Right renal pelvis (tissue), 4 donors: ENCODE data around the gene PARD3. TPM values are rescaled to one million over a fixed set of nuclear protein-coding genes. Genes with fewer than 3 reads are reported as not detected.
"Not testable (repeated sequence)": the region's sequence is repeated elsewhere in the genome, so short reads cannot be mapped to it uniquely, and the experiment has no call there.

Source experiments
- DNase-seq, 4 donors: peaks; one replicate each; pipeline ENCODE4 v3.0.0-alpha.2; 2013; ENCODE audit warnings: low read depth in 4 of 4, low spot score in 3 of 4, missing footprints in 1 of 4
- polyA plus RNA-seq, 4 donors: library from polyadenylated mRNA; unstranded; fragments of 120-200 nt; gene quantifications; one replicate each; pipeline ENCODE4 v1.2.1, GENCODE V29; 2013; ENCODE audit not compliant: insufficient read length in 4 of 4

PARD3 gene
- polyA plus RNA-seq, 4 donors: 62.1 to 76.2 (median 71.3) TPM

DNA sequence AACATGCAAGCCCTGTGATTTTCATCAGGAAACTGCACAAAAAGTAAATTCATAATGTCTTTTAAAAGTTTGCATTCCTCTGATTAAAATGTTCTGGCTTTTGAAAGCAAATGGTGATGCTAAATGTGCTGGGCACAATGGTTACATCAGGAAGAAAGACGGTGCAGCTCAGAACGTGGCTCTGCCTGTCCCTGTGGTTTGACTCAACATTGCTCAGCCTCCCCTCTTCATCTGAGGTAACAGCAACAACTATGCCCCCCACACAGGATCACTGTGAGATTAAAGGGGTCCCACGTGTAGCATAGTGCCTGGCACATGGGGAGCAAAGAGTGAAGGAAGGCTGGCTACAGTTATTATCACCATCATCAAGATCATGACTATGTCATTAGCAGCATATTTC, 44.0 kb downstream of the PARD3 start:
- DNase-seq: no peak

DNA sequence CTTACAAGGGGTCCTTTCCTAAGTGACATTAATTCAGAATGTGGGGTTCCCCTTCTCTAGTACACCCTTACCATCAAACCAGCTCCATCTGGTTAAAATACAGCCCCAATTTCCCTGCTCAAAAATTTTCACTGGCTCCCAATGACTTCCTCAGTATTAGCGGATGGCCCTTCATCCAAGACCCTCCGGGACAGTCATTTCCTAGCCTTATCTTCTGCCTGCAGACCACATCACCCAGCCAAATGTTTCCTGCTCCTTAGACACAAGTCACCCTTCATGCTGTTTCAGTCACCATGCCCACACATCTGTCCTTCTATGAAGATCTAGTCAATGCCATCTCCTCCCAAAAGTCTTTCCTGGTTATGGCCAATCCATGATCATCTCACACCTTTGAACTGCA, 45.2 kb downstream of the PARD3 start:
- DNase-seq: no peak

DNA sequence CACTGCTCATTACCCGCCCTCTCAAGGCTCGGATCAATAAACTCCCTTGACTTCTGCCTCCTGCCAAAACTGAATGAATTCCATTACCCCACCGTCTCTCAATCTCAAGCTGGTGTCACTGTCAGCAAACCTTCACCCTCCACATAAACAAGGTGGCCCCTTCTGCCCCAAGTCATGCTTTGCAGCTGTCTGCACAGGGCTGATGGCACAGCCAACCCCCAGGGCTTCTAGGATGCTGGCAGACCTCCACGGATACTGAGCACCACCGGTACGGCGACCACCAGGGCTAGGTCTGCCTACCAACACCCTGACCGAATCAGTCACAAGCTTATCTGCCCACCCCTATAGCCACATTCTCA, 46.1 kb downstream of the PARD3 start:
- DNase-seq: no peak

DNA sequence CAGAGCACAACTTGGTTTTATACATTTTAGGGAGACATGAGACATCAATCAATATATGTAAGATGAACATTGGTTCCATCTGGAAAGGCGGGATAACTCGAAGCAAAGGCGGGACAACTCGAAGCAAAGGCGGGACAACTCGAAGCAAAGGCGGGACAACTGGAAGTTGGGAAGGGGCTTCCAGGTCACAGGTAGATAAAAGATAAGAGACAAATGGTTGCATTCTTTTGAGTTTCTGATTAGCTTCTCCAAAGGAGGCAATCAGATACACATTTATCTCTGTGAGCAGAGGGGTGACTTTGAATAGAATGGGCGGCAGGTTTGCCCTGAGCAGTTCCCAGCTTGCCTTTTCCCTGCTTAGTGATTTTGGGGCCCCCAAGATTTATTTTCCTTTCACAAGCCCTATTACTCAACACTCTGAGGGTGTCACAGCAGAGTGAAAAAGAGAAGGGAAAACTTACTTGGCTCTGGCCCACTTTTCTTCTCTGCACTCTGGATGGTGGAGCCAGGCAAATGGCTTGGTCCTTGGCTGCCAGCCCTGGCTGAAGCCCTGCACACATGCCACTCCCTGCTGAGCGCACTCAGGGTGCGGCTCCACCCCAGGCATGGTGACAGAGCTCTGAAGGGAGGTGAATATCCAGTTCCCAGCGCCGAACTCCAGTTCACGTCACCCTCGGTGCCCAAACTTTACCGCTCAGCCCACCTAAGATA, 46.7 kb downstream of the PARD3 start:
- no peak for DNase-seq

DNA sequence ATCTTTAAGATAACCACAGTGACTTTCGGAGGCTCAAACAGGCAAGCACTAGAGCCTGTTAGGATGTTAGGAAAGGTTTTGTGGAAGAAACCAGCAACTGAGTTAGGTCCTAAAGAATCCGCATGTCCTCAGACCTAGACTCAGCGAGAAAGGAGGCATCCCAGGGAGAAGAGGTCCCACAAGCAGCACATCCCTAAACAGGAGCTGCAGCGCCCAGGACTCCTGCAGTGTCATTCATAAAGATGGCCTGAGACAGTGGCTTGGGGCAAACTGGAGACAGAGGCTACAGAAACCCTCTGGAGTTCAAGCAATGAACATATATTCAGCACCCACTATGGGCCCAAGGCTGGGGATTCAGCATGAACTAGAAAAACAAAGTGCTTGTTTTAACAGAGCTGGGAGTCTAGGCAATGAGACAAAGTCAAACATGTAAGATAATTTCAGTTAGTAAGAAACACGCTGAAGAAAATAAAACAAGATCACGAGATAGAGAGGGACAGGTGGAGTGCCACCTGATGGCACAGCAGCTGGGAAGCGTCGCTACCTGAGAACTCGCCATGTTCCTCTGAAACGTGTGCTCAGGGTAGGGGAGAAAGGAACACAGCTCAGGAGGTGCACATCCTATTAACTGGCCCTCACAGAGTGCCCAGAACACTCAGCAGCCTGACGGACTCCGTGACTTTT, 48.1 kb downstream of the PARD3 start:
- no peak for DNase-seq

DNA sequence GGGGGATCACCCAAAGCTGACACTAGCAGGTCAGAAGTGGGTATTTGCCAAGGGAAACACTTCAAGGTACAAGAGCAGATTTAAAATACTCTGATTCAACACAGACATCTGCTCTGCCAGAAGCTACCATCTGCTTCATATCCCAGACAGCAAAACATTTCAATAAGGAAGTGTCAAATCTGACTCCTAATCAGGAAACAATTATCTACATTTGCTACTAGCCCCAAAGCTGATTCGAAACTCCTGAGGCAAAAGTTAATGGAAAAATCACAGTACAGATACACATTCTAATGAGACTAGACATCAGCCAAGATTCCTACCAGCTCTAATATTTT, 48.9 kb downstream of the PARD3 start:
- DNase-seq: no peak

DNA sequence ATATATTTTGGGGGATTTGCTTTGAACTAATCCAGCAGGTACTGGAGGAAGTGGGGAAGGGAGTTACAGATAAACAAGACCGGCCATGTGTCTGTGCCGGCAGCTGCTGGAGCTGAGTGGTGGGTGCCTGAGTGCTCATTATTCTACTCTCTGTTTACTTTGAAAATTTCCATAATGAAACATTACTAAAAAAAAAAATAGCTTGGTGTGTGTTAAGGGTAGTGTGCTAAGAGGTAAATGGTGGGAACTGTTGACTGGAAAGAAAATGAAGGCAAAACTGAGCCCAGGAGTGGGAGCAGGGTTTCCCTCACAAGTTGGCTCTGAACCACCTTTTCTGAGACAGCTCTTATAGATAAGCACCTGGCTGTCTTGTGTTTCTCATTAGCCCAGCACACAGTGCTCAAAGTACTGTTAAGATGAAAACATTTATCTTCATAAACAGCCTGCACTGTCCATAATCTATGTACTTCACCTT, 50.6 kb downstream of the PARD3 start:
- DNase-seq: no peak

DNA sequence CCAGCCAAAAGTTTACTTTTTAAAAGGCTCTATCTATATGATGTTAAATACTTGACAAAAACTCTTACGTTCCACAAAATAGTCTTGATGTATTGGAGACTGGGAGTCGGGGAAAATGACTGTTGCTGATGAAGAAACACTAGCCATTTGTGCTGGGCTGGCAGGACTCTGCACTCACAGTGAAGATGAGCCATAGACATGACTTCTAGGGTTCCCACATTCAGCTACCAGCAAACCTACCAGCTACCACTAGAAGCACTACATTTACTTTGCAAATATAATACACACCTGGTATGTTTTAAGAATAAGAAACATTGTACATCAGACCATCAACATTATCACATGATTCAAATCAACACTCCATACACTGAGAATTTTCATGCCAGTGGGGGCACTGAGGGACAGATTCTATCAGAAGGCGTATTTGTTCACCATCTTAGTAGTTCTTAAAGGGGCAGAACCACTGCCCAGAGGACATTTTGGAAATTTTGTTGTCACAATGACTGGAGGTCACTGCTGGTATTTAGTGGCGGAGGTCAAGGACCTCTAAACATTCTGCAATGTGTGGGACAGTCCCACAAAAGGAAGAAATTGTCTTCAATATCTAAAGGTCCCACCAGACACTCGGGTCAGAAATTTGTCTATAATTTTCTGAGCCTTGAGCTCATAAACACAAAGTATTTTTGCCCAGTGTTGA, 52.3 kb downstream of the PARD3 start:
- DNase-seq: no peak

DNA sequence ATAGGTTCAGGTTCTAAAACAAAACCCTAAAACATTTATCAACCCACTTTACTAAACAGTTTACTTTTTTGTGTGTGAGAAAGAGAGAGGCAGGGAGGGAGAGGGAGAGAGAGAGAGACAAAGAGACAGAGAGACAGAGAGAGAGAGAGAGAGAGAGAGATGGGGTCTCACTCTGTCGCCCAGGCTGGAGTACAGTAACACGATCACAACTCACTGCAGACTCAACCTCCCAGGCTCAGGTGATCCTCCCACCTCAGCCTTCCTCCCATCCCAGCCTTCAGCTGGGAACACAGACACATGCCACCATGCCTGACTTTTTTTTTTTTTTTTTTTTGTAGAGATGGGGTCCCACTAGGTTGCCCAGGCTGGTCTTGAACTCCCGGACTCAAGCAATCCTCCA, 52.9 kb downstream of the PARD3 start:
- no peak for DNase-seq

DNA sequence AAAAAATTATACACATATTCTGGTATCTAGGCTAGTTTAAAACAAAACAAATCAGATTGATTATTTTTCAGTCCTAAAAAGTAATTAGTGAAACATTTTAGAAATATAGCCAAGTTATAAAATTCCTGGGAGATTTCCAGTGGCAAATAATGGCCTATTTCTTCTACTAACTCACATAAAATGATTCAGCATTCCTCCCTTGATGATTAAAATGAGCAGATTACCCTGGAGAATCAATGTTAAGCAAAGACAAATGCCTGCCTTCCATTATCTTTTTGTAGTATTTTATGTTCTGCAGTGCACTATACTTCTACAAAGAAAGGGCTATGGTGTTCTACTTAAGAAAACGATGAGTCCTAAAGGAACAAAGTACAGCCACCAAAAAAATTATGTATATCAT, 53.6 kb downstream of the PARD3 start:
- no peak for DNase-seq

DNA sequence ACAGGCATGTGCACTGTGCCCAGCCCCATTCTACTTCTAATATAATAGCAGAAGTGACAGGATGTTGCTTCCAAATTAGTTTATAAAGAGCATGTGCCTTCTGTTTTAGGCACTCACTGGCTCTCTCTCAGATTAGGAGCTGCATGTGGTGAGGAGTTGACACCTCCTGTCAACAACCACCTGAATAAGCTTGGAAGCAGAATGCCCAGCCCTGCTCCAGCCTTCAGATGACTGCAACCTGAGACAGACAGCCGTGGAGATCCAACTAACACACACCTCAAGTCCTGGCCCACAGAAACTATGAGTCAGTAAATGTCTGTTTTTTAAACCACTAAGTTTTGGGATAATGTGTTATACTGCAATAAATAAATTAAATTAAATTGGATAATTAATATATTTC, 54.5 kb downstream of the PARD3 start:
- DNase-seq: no peak

DNA sequence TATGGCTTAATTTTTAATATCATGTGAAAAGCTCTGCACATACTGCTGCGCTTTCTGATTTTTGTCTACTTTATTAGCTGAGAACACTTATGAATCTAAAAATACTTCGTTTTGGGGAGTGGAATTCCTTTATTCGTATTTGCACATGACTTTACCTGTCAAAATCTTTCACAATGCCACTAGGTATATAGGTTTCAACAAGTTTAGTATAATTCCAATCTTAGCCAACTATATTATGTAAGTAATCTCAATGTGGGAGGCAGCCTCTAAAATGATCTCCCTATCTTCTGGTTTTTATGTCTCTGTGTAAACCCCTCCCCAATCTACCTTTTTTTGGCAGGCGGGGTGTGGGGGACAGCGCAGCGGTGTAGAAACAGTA, 55.3 kb downstream of the PARD3 start:
- DNase-seq: no peak

DNA sequence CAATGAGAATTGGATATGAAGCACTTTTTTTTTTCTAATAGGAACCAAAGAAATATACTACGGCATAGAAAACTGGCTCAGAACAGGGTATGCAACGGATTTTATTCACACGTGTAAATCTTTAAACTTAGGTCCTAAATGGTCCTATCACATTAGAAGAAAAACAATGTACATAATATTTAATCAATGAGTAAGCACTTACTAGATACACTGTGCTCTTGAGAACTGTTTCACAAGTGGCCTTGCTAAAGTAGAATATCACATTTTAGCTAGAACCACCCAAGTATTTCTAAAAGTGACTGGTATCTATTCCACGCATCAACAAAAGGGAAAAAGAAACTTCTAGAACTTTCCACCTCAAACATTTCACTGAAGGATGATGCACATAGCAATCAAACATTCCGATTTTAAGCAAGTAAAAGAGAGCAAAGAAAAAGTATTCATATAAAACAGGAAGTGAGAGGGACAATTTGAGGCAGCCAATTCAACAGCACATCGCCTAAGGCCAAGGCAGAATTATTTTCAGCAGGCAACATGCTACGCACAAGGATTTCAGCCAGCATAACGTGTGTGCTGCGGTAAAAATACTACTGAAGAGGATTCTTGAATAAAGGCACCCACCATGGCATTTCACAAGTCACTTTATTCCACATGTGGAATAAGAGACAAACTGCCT, 55.8 kb downstream of the PARD3 start:
- no peak for DNase-seq

DNA sequence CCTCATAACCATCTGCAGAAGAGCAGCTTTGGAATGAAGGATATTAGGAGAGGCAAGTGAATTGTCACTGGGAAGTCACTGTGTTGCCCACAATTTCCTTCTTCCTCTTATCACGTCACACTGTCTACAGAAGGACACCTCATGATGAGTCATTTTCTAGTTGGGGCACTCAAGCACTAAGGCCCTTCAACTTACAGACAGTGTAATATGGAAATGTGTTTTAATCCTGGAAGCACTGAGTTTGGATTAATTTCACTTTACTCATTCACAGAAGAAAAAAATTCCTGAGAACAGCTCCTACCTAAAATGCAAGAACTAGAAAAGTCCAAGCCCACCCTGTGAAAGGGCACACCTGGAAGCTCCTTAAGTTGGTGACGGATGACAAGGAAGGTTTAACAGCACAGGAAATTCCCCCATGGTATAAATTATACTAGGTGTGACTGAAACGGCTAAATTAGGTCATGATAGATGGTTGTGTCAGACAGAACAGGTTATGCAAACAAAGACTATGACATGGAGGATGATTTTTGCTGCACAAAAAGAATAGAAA, 56.6 kb downstream of the PARD3 start:
- no peak for DNase-seq

DNA sequence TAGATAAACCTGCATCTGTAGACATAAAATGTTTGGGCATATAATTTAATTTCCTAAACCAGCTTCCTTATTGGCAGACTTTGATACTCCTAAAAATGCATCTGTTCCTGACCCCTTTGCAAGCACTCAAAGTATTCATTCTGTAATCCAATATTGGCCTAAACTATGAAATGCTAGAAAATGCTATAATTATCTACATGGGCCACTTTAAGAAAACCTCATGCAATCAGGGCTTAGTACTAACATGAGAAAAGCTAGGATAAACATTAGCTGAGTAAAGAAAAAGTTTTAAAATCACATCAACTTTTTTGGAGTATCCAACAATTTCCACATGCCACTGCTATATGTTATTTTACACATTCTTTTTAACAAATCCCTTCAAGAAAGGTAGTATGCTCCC, 57.2 kb downstream of the PARD3 start:
- no peak for DNase-seq

DNA sequence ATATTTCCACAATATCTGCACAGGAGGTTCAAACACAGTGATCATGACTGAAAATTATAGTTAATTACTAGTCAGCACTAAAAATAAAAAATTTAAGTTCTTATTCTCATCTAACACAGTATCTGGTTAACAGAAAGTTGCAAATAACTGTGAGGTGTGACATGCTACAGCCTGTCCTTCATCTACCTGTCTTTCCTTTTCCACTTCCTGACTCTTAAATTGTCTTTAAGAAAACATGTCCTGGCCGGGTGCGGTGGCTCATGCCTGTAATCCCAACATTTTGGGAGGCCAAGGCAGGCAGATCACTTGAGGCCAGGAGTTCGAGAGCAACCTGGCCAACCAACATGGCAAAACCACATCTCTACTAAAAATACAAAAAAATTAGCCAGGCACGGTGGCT, 57.9 kb downstream of the PARD3 start:
- DNase-seq: not testable (repeated sequence)

DNA sequence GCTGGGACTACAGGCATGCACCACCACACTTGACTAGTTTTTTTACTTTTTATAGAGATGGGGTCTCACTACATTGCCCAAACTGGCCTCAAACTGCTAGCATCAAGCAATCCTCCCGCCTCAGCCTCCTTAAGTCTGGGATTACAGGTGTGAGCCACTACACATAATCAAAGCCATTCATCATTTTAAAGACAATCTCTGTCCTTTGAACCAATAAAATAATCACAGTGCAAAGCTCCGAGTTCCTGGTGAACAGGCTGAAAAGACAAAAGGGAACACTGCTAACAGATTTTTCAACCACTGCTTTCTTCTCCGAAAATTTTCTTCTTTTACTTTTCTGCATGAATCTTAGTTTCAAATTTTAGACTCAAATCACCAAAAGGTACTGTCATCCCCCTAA, 58.5 kb downstream of the PARD3 start:
- no peak for DNase-seq

DNA sequence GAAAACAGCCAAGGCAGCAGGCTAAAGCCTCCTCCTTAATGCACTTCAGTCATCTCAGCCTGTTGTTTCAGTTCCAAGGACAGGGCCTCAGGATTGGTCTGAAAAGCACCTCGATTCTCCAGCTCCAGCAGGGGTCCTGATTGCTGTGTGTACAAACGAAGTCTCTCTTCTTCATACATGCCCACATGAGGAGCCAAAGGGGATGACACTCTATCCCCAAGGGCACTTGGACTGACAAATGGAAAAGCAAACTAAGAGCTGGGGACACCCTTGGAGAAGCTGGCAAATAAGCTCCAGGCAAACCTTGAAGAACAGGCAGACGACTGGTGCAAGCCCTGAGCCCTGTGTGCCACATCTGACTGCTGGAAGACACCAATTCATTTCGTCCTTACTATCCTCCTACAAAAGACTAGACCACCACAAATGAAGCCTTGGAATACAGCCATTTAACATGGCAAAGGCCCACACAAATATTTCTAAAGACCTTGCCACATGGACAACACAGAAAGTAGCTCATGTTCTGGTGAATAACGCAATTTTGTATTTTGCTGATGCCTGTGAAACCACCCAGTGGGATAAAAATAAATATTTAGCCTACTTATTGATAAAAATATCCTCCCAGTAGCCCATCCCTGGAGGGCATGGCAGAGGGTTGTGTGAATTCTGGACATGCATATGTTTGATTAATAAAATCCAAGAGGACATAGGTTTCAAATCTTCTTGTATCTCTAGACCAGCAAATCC, 61.9 kb downstream of the PARD3 start:
- DNase-seq: no peak

DNA sequence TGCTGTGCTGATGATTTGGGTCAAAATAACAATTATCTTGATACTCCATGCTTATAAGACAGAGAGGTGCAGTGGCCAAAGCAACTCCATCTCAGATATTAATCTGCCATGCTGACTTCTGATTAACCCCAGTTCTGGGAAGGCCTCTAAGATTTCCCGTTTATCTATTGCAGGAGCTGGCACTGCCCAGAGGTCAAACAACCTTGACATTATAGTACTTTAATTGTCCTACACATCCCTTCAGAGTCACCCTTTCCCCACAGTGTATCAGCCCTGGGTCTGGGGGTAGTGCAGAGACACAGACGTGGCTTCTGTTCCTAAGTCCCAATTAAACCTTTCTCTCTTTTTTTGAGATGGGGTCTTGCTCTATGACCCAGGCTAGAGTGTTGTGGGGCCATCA, 63.8 kb downstream of the PARD3 start:
- DNase-seq: no peak

DNA sequence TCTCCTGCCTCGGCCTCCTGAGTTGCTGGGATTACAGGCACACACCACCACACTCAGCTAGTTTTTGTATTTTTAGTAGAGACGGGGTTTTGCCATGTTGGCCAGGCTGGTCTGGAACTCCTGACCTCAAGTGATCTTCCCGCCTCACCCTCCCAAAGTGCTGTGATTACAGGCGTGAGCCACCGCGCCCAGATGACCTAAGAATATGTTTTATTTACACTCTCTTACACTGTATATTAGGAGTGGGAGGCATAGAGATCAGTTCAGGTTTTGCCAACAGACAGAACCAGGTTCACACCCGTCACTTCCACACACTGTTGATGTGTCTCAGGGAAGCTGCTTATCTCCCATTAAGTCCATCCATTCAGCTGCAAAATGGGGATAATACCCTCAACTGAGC, 64.3 kb downstream of the PARD3 start:
- not testable (repeated sequence) for DNase-seq

DNA sequence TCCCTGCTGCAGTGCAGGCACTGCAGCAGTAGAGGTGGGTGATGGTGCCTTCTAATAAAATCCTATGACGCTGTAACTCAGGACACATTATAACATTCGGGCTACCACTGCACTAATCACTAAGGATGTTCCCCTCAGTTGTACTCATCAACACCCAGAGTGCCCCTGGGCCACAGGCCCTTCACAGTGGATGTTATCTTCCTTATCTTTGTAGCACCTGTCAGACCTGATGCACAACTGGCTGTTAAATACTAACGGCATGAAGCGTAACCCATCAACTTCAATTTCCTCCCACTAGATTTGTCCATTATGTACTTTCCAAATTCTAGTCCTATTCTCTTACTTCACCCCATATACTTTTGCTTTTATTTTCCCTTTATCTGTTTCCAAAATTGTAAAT, 66.3 kb downstream of the PARD3 start:
- no peak for DNase-seq
